SK-N-SH treated with all-trans-retinoic acid at 6 μM for 48 hours (cell line): ENCODE data around the gene SNX9.
"Not testable (repeated sequence)": the region's sequence is repeated elsewhere in the genome, so short reads cannot be mapped to it uniquely, and the experiment has no call there.

ENCODE experiments used
- ATAC-seq: fragments of 200-7000 bp; cut with Tn5 transposase; 3 replicates; pipeline ENCODE4 v1.9.1; 2020; ENCODE audit warnings: mild to moderate bottlenecking, moderate library complexity
- ARNTL ChIP-seq: fragments of 450-650 bp; formaldehyde crosslinking; IDR thresholded peaks from 2 replicates; pipeline ENCODE4 v1.5.0; 2020; ENCODE audit warnings: low read depth, mild to moderate bottlenecking, moderate library complexity, borderline replicate concordance
- BACH2 ChIP-seq: fragments of 250-450 bp; sonication (Bioruptor Pico); IDR thresholded peaks from 2 replicates; pipeline ENCODE4 v1.9.0; 2021; ENCODE audit warnings: mild to moderate bottlenecking, borderline replicate concordance
- CSDC2 ChIP-seq: fragments of 250-450 bp; sonication (Bioruptor Pico); IDR thresholded peaks from 2 replicates; pipeline ENCODE4 v1.5.0; 2020; ENCODE audit warnings: mild to moderate bottlenecking, moderate library complexity
- ESRRG ChIP-seq: fragments of 250-450 bp; sonication (Bioruptor Pico); IDR thresholded peaks from 2 replicates; pipeline ENCODE4 v1.6.1; 2021; ENCODE audit warnings: mild to moderate bottlenecking
- GLIS3 ChIP-seq: fragments of 250-450 bp; sonication (Bioruptor Pico); IDR thresholded peaks from 2 replicates; pipeline ENCODE4 v1.5.0; 2020; ENCODE audit warnings: mild to moderate bottlenecking, moderate library complexity
- PPARA ChIP-seq: fragments of 250-450 bp; sonication (Bioruptor Pico); IDR thresholded peaks from 2 replicates; pipeline ENCODE4 v1.5.0; 2020; ENCODE audit warnings: mild to moderate bottlenecking, borderline replicate concordance
- RARB ChIP-seq: fragments of 250-450 bp; sonication (Bioruptor Pico); IDR thresholded peaks from 2 replicates; pipeline ENCODE4 v1.8.0; 2021; ENCODE audit warnings: mild to moderate bottlenecking, moderate library complexity
- SNAI2 ChIP-seq: fragments of 250-450 bp; sonication (Bioruptor Pico); IDR thresholded peaks from 2 replicates; pipeline ENCODE4 v1.5.0; 2020; ENCODE audit warnings: mild to moderate bottlenecking, moderate library complexity
- TCF4 ChIP-seq: fragments of 250-450 bp; sonication (Bioruptor Pico); IDR thresholded peaks from 2 replicates; pipeline ENCODE4 v1.8.0; 2021; ENCODE audit warnings: mild to moderate bottlenecking, moderate library complexity, borderline replicate concordance
- TOX ChIP-seq: fragments of 250-450 bp; sonication (Bioruptor Pico); IDR thresholded peaks from 2 replicates; pipeline ENCODE4 v1.8.0; 2021; ENCODE audit warnings: mild to moderate bottlenecking, moderate library complexity, borderline replicate concordance
- ZC3H10 ChIP-seq: fragments of 250-450 bp; sonication (Bioruptor Pico); IDR thresholded peaks from 2 replicates; pipeline ENCODE4 v1.5.1; 2021; ENCODE audit warnings: mild to moderate bottlenecking, moderate library complexity
- ZFP30 ChIP-seq: fragments of 450-650 bp; formaldehyde crosslinking; IDR thresholded peaks from 2 replicates; pipeline ENCODE4 v1.5.0; 2022; ENCODE audit warnings: mild to moderate bottlenecking, moderate library complexity
- ZNF565 ChIP-seq: fragments of 450-650 bp; formaldehyde crosslinking; conservative IDR thresholded peaks from 2 replicates; pipeline ENCODE4 v1.5.0; 2020; ENCODE audit warnings: low read depth, mild to moderate bottlenecking, moderate library complexity
- ZNF70 ChIP-seq: fragments of 450-650 bp; formaldehyde crosslinking; IDR thresholded peaks from 2 replicates; pipeline ENCODE4 v1.5.0; 2020; ENCODE audit warnings: mild to moderate bottlenecking, moderate library complexity
- ZNF8 ChIP-seq: fragments of 450-650 bp; formaldehyde crosslinking; IDR thresholded peaks from 2 replicates; pipeline ENCODE4 v1.5.0; 2020; ENCODE audit warnings: mild to moderate bottlenecking, moderate library complexity
- TF ChIP-seq, protein P1 (sequence below): fragments of 250-450 bp; sonication (Bioruptor Pico); IDR thresholded peaks from 2 replicates; pipeline ENCODE4 v1.8.0; 2020; ENCODE audit warnings: mild to moderate bottlenecking, moderate library complexity, borderline replicate concordance
- TF ChIP-seq, protein P2 (sequence below): fragments of 250-450 bp; sonication (Bioruptor Pico); IDR thresholded peaks from 2 replicates; pipeline ENCODE4 v1.5.0; 2020; ENCODE audit warnings: mild to moderate bottlenecking, moderate library complexity
- TF ChIP-seq, protein P3 (sequence below): fragments of 250-450 bp; sonication (Bioruptor Pico); IDR thresholded peaks from 2 replicates; pipeline ENCODE4 v1.5.1; 2021; ENCODE audit warnings: mild to moderate bottlenecking, moderate library complexity
- TF ChIP-seq, protein P4 (sequence below): fragments of 250-450 bp; sonication (Bioruptor Pico); IDR thresholded peaks from 2 replicates; pipeline ENCODE4 v1.8.0; 2021; ENCODE audit warnings: low read depth, mild to moderate bottlenecking, moderate library complexity, borderline replicate concordance
- TF ChIP-seq, protein P5 (sequence below): fragments of 250-450 bp; sonication (Bioruptor Pico); IDR thresholded peaks from 2 replicates; pipeline ENCODE4 v1.5.1; 2020; ENCODE audit warnings: low read depth, mild to moderate bottlenecking, moderate library complexity

The SNX9 gene

DNA sequence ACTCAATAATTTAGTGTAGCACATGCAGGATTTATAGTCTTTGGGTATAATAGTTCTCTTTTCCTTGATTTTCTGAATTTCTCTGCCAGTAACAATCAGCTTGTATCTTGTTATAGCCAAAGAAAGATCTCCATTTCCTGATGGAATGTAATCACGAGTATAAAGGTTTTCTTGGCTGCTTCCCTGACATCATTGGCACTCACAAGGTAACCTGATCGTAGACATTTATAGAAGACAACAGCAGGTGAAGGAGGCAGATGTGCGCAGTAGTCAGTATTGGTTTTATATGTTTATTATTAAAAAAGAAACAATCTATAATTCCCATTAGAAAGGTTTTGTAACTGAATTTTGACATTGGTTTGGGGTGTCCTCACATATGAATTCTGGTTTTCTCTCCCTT lies 114.3 kb downstream of the SNX9 start:
- TF ChIP-seq ZC3H10, result no peak
- TF ChIP-seq PPARA (CRISPR knock-in tag), result no peak
- TF ChIP-seq ZNF70 (CRISPR knock-in tag), result no peak
- TF ChIP-seq ARNTL (CRISPR knock-in tag), result no peak
- no peak for ATAC-seq

DNA sequence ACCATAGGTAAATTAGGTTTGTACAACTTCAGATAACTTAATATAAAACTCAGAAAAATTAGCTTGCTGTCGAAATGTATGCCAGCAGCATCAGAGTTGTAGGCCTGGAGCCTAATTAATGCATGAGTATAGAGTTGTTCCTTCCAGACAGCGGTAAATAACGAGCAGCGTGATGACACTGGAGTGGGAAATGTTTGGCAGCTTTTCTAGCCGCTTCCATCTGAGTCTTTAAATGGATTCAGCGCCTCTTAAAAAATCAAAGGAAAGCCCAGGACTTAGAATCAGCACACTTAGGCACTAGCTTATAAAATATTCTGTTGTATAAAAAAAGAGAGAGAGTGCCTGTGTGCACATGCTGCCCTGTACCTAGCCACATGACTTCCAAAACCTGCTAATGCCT lies 114.9 kb downstream of the SNX9 start:
- no peak for TF ChIP-seq ARNTL (CRISPR knock-in tag)
- TF ChIP-seq, protein P1, sequence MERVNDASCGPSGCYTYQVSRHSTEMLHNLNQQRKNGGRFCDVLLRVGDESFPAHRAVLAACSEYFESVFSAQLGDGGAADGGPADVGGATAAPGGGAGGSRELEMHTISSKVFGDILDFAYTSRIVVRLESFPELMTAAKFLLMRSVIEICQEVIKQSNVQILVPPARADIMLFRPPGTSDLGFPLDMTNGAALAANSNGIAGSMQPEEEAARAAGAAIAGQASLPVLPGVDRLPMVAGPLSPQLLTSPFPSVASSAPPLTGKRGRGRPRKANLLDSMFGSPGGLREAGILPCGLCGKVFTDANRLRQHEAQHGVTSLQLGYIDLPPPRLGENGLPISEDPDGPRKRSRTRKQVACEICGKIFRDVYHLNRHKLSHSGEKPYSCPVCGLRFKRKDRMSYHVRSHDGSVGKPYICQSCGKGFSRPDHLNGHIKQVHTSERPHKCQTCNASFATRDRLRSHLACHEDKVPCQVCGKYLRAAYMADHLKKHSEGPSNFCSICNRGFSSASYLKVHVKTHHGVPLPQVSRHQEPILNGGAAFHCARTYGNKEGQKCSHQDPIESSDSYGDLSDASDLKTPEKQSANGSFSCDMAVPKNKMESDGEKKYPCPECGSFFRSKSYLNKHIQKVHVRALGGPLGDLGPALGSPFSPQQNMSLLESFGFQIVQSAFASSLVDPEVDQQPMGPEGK (CRISPR knock-in tag), result no peak
- TF ChIP-seq ZC3H10, result no peak
- TF ChIP-seq, protein P2, sequence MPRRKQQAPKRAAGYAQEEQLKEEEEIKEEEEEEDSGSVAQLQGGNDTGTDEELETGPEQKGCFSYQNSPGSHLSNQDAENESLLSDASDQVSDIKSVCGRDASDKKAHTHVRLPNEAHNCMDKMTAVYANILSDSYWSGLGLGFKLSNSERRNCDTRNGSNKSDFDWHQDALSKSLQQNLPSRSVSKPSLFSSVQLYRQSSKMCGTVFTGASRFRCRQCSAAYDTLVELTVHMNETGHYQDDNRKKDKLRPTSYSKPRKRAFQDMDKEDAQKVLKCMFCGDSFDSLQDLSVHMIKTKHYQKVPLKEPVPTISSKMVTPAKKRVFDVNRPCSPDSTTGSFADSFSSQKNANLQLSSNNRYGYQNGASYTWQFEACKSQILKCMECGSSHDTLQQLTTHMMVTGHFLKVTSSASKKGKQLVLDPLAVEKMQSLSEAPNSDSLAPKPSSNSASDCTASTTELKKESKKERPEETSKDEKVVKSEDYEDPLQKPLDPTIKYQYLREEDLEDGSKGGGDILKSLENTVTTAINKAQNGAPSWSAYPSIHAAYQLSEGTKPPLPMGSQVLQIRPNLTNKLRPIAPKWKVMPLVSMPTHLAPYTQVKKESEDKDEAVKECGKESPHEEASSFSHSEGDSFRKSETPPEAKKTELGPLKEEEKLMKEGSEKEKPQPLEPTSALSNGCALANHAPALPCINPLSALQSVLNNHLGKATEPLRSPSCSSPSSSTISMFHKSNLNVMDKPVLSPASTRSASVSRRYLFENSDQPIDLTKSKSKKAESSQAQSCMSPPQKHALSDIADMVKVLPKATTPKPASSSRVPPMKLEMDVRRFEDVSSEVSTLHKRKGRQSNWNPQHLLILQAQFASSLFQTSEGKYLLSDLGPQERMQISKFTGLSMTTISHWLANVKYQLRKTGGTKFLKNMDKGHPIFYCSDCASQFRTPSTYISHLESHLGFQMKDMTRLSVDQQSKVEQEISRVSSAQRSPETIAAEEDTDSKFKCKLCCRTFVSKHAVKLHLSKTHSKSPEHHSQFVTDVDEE, result no peak
- no peak for TF ChIP-seq BACH2 (CRISPR knock-in tag)
- no peak for TF ChIP-seq CSDC2
- TF ChIP-seq, protein P3, sequence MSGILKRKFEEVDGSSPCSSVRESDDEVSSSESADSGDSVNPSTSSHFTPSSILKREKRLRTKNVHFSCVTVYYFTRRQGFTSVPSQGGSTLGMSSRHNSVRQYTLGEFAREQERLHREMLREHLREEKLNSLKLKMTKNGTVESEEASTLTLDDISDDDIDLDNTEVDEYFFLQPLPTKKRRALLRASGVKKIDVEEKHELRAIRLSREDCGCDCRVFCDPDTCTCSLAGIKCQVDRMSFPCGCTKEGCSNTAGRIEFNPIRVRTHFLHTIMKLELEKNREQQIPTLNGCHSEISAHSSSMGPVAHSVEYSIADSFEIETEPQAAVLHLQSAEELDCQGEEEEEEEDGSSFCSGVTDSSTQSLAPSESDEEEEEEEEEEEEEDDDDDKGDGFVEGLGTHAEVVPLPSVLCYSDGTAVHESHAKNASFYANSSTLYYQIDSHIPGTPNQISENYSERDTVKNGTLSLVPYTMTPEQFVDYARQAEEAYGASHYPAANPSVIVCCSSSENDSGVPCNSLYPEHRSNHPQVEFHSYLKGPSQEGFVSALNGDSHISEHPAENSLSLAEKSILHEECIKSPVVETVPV (CRISPR knock-in tag), result no peak
- TF ChIP-seq ZNF8 (CRISPR knock-in tag), result no peak
- TF ChIP-seq ZNF70 (CRISPR knock-in tag), result no peak
- no peak for ATAC-seq

DNA sequence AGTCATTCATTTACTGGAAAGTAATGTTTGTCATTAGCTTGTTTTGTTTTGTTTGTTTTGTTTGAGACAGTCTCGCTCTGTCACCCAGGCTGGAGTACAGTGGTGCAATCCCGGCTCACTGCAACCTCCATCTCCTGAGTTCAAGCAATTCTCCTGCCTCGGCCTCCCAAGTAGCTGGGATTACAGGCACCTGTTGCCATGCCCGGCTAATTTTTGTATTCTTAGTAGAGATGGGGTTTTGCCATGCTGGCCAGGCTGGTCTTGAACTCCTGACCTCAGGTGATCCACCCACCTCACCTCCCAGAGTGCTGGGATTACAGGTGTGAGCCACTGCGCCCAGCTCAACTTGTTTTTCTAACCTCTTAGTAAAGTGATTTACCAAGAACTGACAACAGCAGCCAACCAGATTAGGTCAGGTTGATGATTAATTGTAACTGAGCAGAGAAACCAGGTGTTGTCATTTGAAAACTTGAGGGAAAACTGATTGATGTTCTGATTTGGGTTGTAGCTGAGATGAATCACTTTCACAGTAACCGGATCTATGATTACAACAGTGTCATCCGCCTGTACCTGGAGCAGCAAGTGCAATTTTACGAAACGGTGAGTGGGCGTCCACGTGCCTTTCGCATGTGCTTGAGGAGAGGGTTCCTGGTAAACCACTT lies 117.5 kb downstream of the SNX9 start:
- not testable (repeated sequence) for ATAC-seq

DNA sequence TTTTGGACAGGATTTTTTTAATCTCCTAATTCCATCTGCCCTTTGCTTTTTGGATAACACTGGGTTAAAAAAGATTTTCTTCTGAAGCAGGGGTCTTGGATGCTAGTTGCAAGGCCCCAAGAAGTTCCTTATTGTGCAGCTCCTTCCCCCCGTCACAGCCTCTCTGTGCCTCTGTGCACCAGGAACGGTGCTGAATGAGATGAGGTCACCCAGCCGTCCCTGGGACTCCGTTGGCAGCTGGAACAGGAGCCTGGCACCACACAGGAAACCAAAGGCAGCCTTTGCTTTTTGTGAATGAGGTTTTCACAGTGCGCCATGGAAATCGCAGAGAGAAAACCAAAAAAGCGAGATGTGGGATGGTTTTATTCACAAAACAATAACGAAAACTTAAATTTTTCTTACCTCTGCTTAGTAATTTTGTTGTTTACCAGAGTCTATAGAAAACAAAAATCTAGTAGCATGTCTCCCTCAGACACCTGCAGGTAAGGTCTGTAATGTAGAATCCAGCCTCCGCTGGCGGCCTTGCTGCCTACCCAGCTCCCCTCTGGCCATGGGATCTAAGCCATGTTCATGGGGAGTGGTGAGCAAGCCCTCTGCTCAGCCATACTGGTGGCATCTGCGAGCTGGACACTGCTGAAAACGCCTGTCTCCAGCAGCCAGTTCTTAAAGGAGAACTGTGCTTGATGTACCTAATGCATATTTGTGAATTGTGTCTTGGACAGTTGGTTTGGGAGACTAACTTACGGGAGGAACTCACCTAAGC lies 118.2 kb downstream of the SNX9 start:
- TF ChIP-seq ESRRG (CRISPR knock-in tag) (no peak), GLIS3 (CRISPR knock-in tag) (no peak), ARNTL (CRISPR knock-in tag) (no peak), SNAI2 (CRISPR knock-in tag) (no peak), BACH2 (CRISPR knock-in tag) (no peak), ZFP30 (no peak), ZC3H10 (no peak), ZNF565 (CRISPR knock-in tag) (no peak), TCF4 (CRISPR knock-in tag) (no peak), PPARA (CRISPR knock-in tag) (no peak), TOX (CRISPR knock-in tag) (no peak), RARB (CRISPR knock-in tag) (no peak)
- TF ChIP-seq, protein P4, sequence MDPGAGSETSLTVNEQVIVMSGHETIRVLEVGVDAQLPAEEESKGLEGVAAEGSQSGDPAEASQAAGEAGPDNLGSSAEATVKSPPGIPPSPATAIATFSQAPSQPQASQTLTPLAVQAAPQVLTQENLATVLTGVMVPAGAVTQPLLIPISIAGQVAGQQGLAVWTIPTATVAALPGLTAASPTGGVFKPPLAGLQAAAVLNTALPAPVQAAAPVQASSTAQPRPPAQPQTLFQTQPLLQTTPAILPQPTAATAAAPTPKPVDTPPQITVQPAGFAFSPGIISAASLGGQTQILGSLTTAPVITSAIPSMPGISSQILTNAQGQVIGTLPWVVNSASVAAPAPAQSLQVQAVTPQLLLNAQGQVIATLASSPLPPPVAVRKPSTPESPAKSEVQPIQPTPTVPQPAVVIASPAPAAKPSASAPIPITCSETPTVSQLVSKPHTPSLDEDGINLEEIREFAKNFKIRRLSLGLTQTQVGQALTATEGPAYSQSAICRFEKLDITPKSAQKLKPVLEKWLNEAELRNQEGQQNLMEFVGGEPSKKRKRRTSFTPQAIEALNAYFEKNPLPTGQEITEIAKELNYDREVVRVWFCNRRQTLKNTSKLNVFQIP (CRISPR knock-in tag), result no peak
- TF ChIP-seq, protein P5, sequence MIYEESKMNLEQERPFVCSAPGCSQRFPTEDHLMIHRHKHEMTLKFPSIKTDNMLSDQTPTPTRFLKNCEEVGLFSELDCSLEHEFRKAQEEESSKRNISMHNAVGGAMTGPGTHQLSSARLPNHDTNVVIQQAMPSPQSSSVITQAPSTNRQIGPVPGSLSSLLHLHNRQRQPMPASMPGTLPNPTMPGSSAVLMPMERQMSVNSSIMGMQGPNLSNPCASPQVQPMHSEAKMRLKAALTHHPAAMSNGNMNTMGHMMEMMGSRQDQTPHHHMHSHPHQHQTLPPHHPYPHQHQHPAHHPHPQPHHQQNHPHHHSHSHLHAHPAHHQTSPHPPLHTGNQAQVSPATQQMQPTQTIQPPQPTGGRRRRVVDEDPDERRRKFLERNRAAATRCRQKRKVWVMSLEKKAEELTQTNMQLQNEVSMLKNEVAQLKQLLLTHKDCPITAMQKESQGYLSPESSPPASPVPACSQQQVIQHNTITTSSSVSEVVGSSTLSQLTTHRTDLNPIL, result no peak
- TF ChIP-seq, protein P2, result no peak
- ATAC-seq, result no peak
